Chondrocyte (in vitro differentiated cells): ENCODE measurements around the gene OCA2. TPM values are rescaled to one million over a fixed set of nuclear protein-coding genes. Genes with fewer than 3 reads are reported as not detected.
"Not testable (repeated sequence)": the region's sequence is repeated elsewhere in the genome, so short reads cannot be mapped to it uniquely, and the experiment has no call there.

Experiments
- DNase-seq: peaks from one replicate; pipeline ENCODE4 v3.0.0; 2021; ENCODE audit warnings: mixed read lengths, low spot score
- H3K27ac Mint-ChIP-seq: one replicate; pipeline ENCODE4 v1.8.0; 2021; ENCODE audit warnings: mild to moderate bottlenecking, moderate library complexity, mixed read lengths; ENCODE audit not compliant: unreplicated experiment
- H3K27me3 Mint-ChIP-seq: 2 replicates; pipeline ENCODE4 v1.8.0; 2021; ENCODE audit warnings: low read depth, mixed read lengths
- H3K36me3 Mint-ChIP-seq: 2 replicates; pipeline ENCODE4 v1.8.0; 2021; ENCODE audit warnings: low read depth, mixed read lengths
- H3K4me1 Mint-ChIP-seq: 2 replicates; pipeline ENCODE4 v1.8.0; 2021; ENCODE audit warnings: low read depth, mild to moderate bottlenecking, mixed read lengths
- H3K4me3 Mint-ChIP-seq: one replicate; pipeline ENCODE4 v1.8.0; 2021; ENCODE audit warnings: mild to moderate bottlenecking, moderate library complexity, mixed read lengths; ENCODE audit not compliant: unreplicated experiment
- H3K9me3 Mint-ChIP-seq: 2 replicates; pipeline ENCODE4 v1.8.0; 2021; ENCODE audit warnings: low read depth, mixed read lengths
- CTCF ChIP-seq: fragments of 200-600 bp; sonication (generic); IDR thresholded peaks from 2 replicates; pipeline ENCODE4 v1.5.0; 2021; ENCODE audit warnings: antibody characterized with exemption, mild to moderate bottlenecking, moderate library complexity
- total RNA-seq: library from RNA; stranded (reverse); gene quantifications from 3 replicates; pipeline ENCODE4 v1.2.1, GENCODE V29; 2021

OCA2 gene
- total RNA-seq, 1 donor from 2014 or later = 0.75 TPM

DNA sequence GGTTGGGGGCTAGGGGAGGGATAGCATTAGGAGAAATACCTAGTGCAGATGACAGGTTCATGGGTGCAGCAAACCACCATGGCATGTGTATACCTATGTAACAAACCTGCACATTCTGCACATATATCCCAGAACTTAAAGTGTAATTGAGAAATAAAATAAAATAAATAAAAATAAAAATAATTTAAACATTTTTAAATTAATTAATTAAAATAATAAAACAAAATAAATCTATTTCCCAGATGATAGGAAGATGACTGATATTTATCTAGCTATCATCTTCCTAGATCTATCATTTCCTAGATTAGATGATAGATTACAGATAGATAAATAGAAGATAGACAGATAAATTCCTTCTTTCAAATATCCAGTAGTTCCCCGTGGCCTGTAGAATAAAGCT, 137.3 kb downstream of the OCA2 start:
- no peak for DNase-seq
- Mint-ChIP-seq H3K36me3 (no peaks in the 10 kb centered on the region), H3K4me3 (no peak overlapping the region), H3K9me3 (peaks cover 8% of the 10 kb centered on the region), H3K4me1 (peaks cover 4% of the 10 kb centered on the region), H3K27me3 (no peaks in the 10 kb centered on the region), H3K27ac (no peak overlapping the region)
- TF ChIP-seq CTCF = no peak

GRCh38 chr15:27958911-27959578, 140.1 kb downstream of the OCA2 start:
- H3K4me1 Mint-ChIP-seq = no peaks in the 10 kb centered on the region
- H3K9me3 Mint-ChIP-seq = peaks cover 8% of the 10 kb centered on the region
- no peak overlapping the region for H3K27ac Mint-ChIP-seq
- H3K36me3 Mint-ChIP-seq = no peaks in the 10 kb centered on the region
- no peak overlapping the region for H3K4me3 Mint-ChIP-seq
- no peak for DNase-seq
- no peaks in the 10 kb centered on the region for H3K27me3 Mint-ChIP-seq
- no peak for TF ChIP-seq CTCF

DNA sequence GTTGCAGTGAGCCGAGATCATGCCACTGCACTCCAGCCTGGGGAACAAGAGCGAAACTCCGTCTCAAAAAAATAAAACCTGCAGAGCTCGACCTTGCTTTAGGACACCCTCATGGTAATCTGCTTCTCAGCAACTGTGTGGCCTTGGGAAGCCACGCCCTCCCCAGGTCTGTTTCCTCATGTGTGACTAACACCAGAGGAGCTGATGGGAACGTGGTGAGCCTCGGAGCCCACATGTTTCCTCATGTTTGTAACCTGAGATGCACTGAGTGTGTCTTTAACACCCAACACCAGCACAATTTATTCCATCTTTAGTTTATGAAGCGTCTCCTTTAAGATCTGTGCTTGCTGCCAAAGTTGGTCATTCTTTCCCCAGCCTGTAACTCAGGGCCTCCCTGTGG, 142.8 kb downstream of the OCA2 start:
- no peak for DNase-seq
- no peak overlapping the region for H3K27ac Mint-ChIP-seq
- no peaks in the 10 kb centered on the region for H3K36me3 Mint-ChIP-seq
- no peaks in the 10 kb centered on the region for H3K9me3 Mint-ChIP-seq
- H3K4me1 Mint-ChIP-seq = no peaks in the 10 kb centered on the region
- no peak overlapping the region for H3K4me3 Mint-ChIP-seq
- TF ChIP-seq CTCF = no peak
- H3K27me3 Mint-ChIP-seq = no peaks in the 10 kb centered on the region

GRCh38 chr15:27955087-27955486, 144.0 kb downstream of the OCA2 start:
- Mint-ChIP-seq H3K4me3 (no peak overlapping the region), H3K36me3 (no peaks in the 10 kb centered on the region), H3K4me1 (no peaks in the 10 kb centered on the region), H3K9me3 (no peaks in the 10 kb centered on the region), H3K27me3 (no peaks in the 10 kb centered on the region), H3K27ac (no peak overlapping the region)
- TF ChIP-seq CTCF = no peak
- DNase-seq = no peak

DNA sequence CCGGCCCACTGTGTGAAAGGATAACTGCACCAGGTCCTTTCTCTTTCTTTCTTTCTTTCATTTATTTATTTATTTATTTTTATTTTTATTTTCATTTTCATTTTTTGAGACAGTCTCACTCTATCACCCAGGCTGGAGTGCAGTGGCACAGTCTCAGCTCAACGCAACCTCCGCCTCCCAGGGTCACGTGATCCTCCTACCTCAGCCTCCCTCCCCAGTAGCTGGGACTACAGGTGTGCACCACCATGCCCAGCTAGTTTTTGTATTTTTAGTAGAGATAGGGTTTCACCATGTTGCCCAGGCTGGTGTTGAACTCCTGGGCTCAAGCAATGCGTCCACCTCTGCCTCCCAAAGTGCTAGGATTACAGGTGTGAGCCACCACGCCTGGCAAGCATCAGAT, 146.5 kb downstream of the OCA2 start:
- H3K27me3 Mint-ChIP-seq, H3K36me3 Mint-ChIP-seq, H3K4me3 Mint-ChIP-seq, H3K9me3 Mint-ChIP-seq, H3K4me1 Mint-ChIP-seq, DNase-seq, H3K27ac Mint-ChIP-seq: not testable (repeated sequence)

- no peak for DNase-seq
- Mint-ChIP-seq H3K9me3 (no peaks in the 10 kb centered on the region), H3K36me3 (no peaks in the 10 kb centered on the region), H3K4me3 (no peak overlapping the region), H3K27me3 (no peaks in the 10 kb centered on the region), H3K4me1 (no peaks in the 10 kb centered on the region), H3K27ac (no peak overlapping the region)
- TF ChIP-seq CTCF = no peak
Measured at GRCh38 chr15:27951191-27951890, 147.8 kb downstream of the OCA2 start.
